HepG2 (cell line): ENCODE data around the gene LRP1-AS. TPM values are rescaled to one million over a fixed set of nuclear protein-coding genes. Genes with fewer than 3 reads are reported as not detected.

Experiments
- ATAC-seq: fragments of 200-7000 bp; cut with Tn5 transposase; 3 replicates; pipeline ENCODE4 v1.9.1; 2020; ENCODE audit warnings: mild to moderate bottlenecking, moderate library complexity
- BruUV-seq: library from RNA; stranded (reverse); fragments of 400-500 nt; replicated peaks from 2 replicates; lab custom pipeline; 2021; lab: Mats Ljungman, UMichigan
- CTCF ChIA-PET: fragments of 300-600 bp; formaldehyde crosslinking; extraction: SDS; loops from one replicate; lab custom pipeline; 2021; ENCODE audit warnings: low total read pairs, inconsistent platforms, low intra/inter-chr PET ratio; lab: Yijun Ruan, JAX
- POLR2A ChIA-PET: fragments of 350-600 bp; sonication (Branson Sonifier 250); formaldehyde crosslinking; loops from one replicate; lab custom pipeline; 2020; ENCODE audit warnings: antibody characterized with exemption, inconsistent platforms; lab: Yijun Ruan, JAX
- DNase-seq: peaks from one replicate; pipeline ENCODE4 v3.0.0-alpha.2; 2015; ENCODE audit warnings: low spot score
- FAIRE-seq: peaks from 3 replicates; lab custom pipeline; 2011; peaks lifted over from hg19 to GRCh38; lab: Jason Lieb, UNC
- H2AFZ ChIP-seq: one replicate; pipeline ENCODE4 v1.6.1; 2011; ENCODE audit warnings: low read length, inconsistent platforms
- H3K27ac ChIP-seq: fragments of 300-600 bp; 3 replicates; pipeline ENCODE4 v1.8.0; 2011; ENCODE audit warnings: mixed run types, mild to moderate bottlenecking, mixed read lengths, low read length, inconsistent platforms; ENCODE audit not compliant: insufficient read depth; ENCODE audit errors: extremely low read length
- H3K27me3 ChIP-seq, 2 experiments: fragments of 200-600 bp in 1 of 2; 2 replicates in 1 of 2; 3 replicates in 1 of 2; pipeline versions ENCODE4 v1.6.0 to v1.8.0; 2011; ENCODE audit warnings: low read length in 2 of 2, mild to moderate bottlenecking in 2 of 2, moderate library complexity in 2 of 2, inconsistent platforms in 1 of 2; ENCODE audit not compliant: insufficient read depth in 2 of 2, control insufficient read depth in 1 of 2
- H3K36me3 ChIP-seq, 2 experiments: fragments of 200-600 bp in 1 of 2; replicated peaks in 1 of 2; 2 replicates in 1 of 2; 3 replicates in 1 of 2; pipeline versions ENCODE4 v1.5.1 to v1.8.0; 2011; ENCODE audit warnings: low read length in 2 of 2, inconsistent platforms in 1 of 2; ENCODE audit not compliant: insufficient read depth in 2 of 2, control insufficient read depth in 1 of 2
- H3K4me1 ChIP-seq: 2 replicates; pipeline ENCODE4 v1.5.1; 2012; ENCODE audit warnings: low read length, inconsistent platforms; ENCODE audit not compliant: insufficient read depth
- H3K4me2 ChIP-seq: 2 replicates; pipeline ENCODE4 v1.6.0; 2011; ENCODE audit warnings: low read depth, low read length, inconsistent platforms
- H3K4me3 ChIP-seq, 3 experiments: fragments of 200-600 bp in 1 of 3; sonication (generic), shearing (Covaris generic) in 1 of 3; replicated peaks in 1 of 3; 2 replicates each; pipeline ENCODE4 v1.5.1; 2011 to 2016; ENCODE audit warnings: low read length in 3 of 3, inconsistent platforms in 2 of 3, low read depth in 2 of 3, mild to moderate bottlenecking in 2 of 3, control low read depth in 1 of 3, mixed read lengths in 1 of 3; ENCODE audit not compliant: insufficient read depth in 1 of 3
- H3K79me2 ChIP-seq: one replicate; pipeline ENCODE4 v1.6.1; 2011; ENCODE audit warnings: low read length, inconsistent platforms; ENCODE audit not compliant: insufficient read depth
- H3K9ac ChIP-seq: 2 replicates; pipeline ENCODE4 v1.6.0; 2011; ENCODE audit warnings: mild to moderate bottlenecking, low read depth, low read length, inconsistent platforms; ENCODE audit not compliant: insufficient read depth
- H3K9me3 ChIP-seq: 2 replicates; pipeline ENCODE4 v1.5.1; 2012; ENCODE audit warnings: mild to moderate bottlenecking, low read length
- H4K20me1 ChIP-seq: 2 replicates; pipeline ENCODE4 v1.6.0; 2011; ENCODE audit warnings: inconsistent platforms, mild to moderate bottlenecking, low read length, moderate library complexity; ENCODE audit not compliant: insufficient read depth
- CBX1 ChIP-seq: IDR thresholded peaks from one replicate; pipeline ENCODE4 v1.6.1; 2016; ENCODE audit warnings: antibody characterized with exemption, low read depth
- CEBPG ChIP-seq: IDR thresholded peaks from 2 replicates; pipeline ENCODE4 v1.6.1; 2016
- CHD4 ChIP-seq: fragments of 200-600 bp; sonication (generic); IDR thresholded peaks from 2 replicates; pipeline ENCODE4 v1.7.0; 2017; ENCODE audit warnings: mild to moderate bottlenecking, low read length, borderline replicate concordance
- DMAP1 ChIP-seq: IDR thresholded peaks from 2 replicates; pipeline ENCODE4 v1.6.1; 2016
- LCORL ChIP-seq, 2 experiments: fragments of 450-650 bp in 1 of 2; sonication (generic) in 1 of 2; formaldehyde crosslinking in 1 of 2; IDR thresholded peaks; 2 replicates each; pipeline versions ENCODE4 v1.5.0 to v1.6.1; 2017 to 2020; ENCODE audit warnings: antibody characterized with exemption in 1 of 2, missing genetic modification reagents in 1 of 2
- MYNN ChIP-seq: sonication (generic); formaldehyde crosslinking; IDR thresholded peaks from 2 replicates; pipeline ENCODE4 v1.4.0; 2020; ENCODE audit warnings: mild to moderate bottlenecking, low read depth, missing genetic modification reagents
- NFE2 ChIP-seq: sonication (generic); formaldehyde crosslinking; IDR thresholded peaks from 2 replicates; pipeline ENCODE4 v1.4.0; 2020; ENCODE audit warnings: missing genetic modification reagents
- POLR2AphosphoS5 ChIP-seq: IDR thresholded peaks from 2 replicates; pipeline ENCODE4 v1.6.1; 2012; ENCODE audit warnings: low read depth, low read length
- RFXANK ChIP-seq: IDR thresholded peaks from 2 replicates; pipeline ENCODE4 v1.6.1; 2016
- SIN3B ChIP-seq: fragments of 150-350 bp; IDR thresholded peaks from 2 replicates; pipeline ENCODE4 v1.6.1; 2014; ENCODE audit warnings: low read length
- SUZ12 ChIP-seq: fragments of 150-350 bp; IDR thresholded peaks from 2 replicates; pipeline ENCODE4 v1.6.1; 2014; ENCODE audit warnings: low read depth, low read length
- TBX3 ChIP-seq: fragments of 450-650 bp; IDR thresholded peaks from 2 replicates; pipeline ENCODE4 v1.6.1; 2017; ENCODE audit warnings: antibody characterized with exemption, mild to moderate bottlenecking, inconsistent platforms, borderline replicate concordance
- THYN1 ChIP-seq: sonication (generic); formaldehyde crosslinking; IDR thresholded peaks from 2 replicates; pipeline ENCODE4 v1.8.1; 2023; ENCODE audit warnings: low read depth, mild to moderate bottlenecking, moderate library complexity, missing genetic modification reagents, borderline replicate concordance
- ZNF101 ChIP-seq: sonication (generic); formaldehyde crosslinking; IDR thresholded peaks from 2 replicates; pipeline ENCODE4 v1.4.0; 2020; ENCODE audit warnings: mild to moderate bottlenecking, low read depth, missing genetic modification reagents, borderline replicate concordance
- ZNF160 ChIP-seq: sonication (generic); formaldehyde crosslinking; IDR thresholded peaks from 2 replicates; pipeline ENCODE4 v1.8.0; 2022; ENCODE audit warnings: mild to moderate bottlenecking, inconsistent platforms, missing genetic modification reagents
- ZSCAN5A ChIP-seq: sonication (generic); formaldehyde crosslinking; IDR thresholded peaks from 2 replicates; pipeline ENCODE4 v1.8.0; 2022; ENCODE audit warnings: mild to moderate bottlenecking, missing genetic modification reagents, borderline replicate concordance
- WGBS: methylation state at CpG from one replicate; pipeline ENCODE4 v1.1.6; 2017; ENCODE audit warnings: low lambda C conversion rate; 5-methylcytosine and 5-hydroxymethylcytosine counted together
- in situ Hi-C: cut with HindIII; loops from 2 replicates; pipeline ENCODE4 v1.10.0; 2017; ENCODE audit warnings: low pct_unique_long_range_greater_than_20kb; ENCODE audit not compliant: extremely low pct_ligation_motif_present
- intact Hi-C: fragments of 100-400 bp; cut with micrococcal nuclease; formaldehyde crosslinking; loops from one replicate; pipeline ENCODE4 v1.10.0; 2022; ENCODE audit not compliant: unreplicated experiment
- polyA plus RNA-seq, 8 experiments: library from polyadenylated mRNA; depleted of rRNA in 3 of 8; stranded (reverse) in 7 of 8; unstranded in 1 of 8; fragments of >200 nt; fragmentation: Illumina TruSeq in 4 of 8; extraction: Trizol in 4 of 8; gene quantifications; 2 replicates each; pipeline versions ENCODE4 v1.2.1 to v1.2.3, GENCODE V29; 2011 to 2016; ENCODE audit warnings: low read depth in 4 of 8, missing spikeins in 1 of 8, mixed read lengths in 1 of 8; ENCODE audit not compliant: insufficient read depth in 1 of 8
- total RNA-seq, 5 experiments: library from RNA; depleted of rRNA; stranded (reverse); fragments of >200 nt; fragmentation: Illumina TruSeq; extraction: Trizol; gene quantifications; 2 replicates each; pipeline ENCODE4 v1.2.3, GENCODE V29; 2016; ENCODE audit warnings: low read depth in 1 of 5
- TF ChIP-seq, protein P1 (sequence below): sonication (generic); formaldehyde crosslinking; IDR thresholded peaks from 2 replicates; pipeline ENCODE4 v1.8.1; 2023; ENCODE audit warnings: mild to moderate bottlenecking, inconsistent platforms, moderate library complexity, missing genetic modification reagents, borderline replicate concordance

LRP1-AS gene
- total and polyA plus RNA-seq, 2 of the 13 experiments (the other 11 are each of a cell fraction or from before 2014, with no cell fraction given): 0.20 TPM; not detected in 1

- intact Hi-C loops: no loop called here
- CTCF ChIA-PET: no interaction called here
- Histone ChIP-seq H3K27ac (no peak overlapping the region), H3K4me3 (no peak overlapping the region), H4K20me1 (no peaks in the 10 kb centered on the region), H3K36me3 (peaks cover 10 to 15% of the 10 kb centered on the region in 2 experiments; a peak in 4 of 5 replicates), H3K79me2 (no peaks in the 10 kb centered on the region), H3K9me3 (no peaks in the 10 kb centered on the region), H2AFZ (no peak overlapping the region), H3K4me2 (no peak overlapping the region), H3K27me3 (no peaks in the 10 kb centered on the region), H3K9ac (no peak overlapping the region), H3K4me1 (peaks cover 51% of the 10 kb centered on the region)
- in situ Hi-C loops: no loop called here
- no peak for DNase-seq
- no peak for TF ChIP-seq ZNF101
- no peak for TF ChIP-seq CEBPG (CRISPR knock-in tag)
- TF ChIP-seq DMAP1: no peak
- 96% methylated on average over 12 of the region's 12 CpGs for WGBS
- POLR2A ChIA-PET: interaction anchor here (1.6 to 13.5 kb wide), 3 partner anchors 11 to 21 kb away, joined by 6 to 309 read pairs (median 109); partner anchors contain the start of genes NAB2, NEMP1 and STAT6
- BruUV-seq: no TSS peak
- no peak for FAIRE-seq
- no peak for ATAC-seq
These were observed 47.7 kb downstream of the LRP1-AS start for GRCh38 chr12:57099766-57100165.

DNA sequence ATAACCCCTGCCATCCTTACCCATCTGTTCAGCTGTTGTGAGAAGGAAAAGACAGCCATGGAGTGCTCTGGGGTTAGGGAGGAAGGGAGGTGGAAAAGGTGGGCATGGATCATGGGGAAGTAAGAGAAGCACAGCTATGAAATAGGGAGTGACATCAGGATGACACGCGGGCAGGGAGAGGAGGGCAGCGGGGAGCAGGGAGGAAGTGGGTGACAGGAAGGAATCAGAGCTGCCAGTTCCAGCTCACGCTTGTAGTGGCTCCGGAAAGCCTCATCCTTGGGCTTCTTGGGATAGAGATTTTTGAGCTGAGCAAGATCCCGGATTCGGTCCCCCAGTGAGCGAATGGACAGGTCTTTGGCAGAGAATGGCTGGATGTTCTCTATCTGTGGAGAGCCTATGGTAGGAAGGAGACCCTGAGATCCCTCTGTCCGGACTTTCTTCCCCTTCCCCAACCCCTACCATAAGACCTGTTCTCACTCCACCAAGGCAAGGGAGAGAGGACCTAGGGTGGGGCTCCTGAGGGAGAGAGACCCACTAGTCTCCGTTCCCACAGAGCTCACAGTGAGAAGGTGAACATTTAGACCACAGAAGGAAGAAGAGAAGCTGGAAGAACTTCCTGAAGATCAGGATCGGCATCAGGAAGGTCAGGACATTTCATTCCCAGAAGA is 48.2 kb downstream of the LRP1-AS start:
- POLR2A ChIA-PET: interaction anchor here (1.6 to 13.5 kb wide), 3 partner anchors 10 to 20 kb away, joined by 6 to 309 read pairs (median 109); partner anchors contain the start of genes NAB2, NEMP1 and STAT6

More for the DNA sequence above, 48.2 kb downstream of the LRP1-AS start:
- ATAC-seq (no peak), DNase-seq (no peak), FAIRE-seq (no peak)
- WGBS: 85% methylated on average over 10 of the region's 11 CpGs
- in situ Hi-C loops: no loop called here
- TF ChIP-seq ZSCAN5A (CRISPR knock-in tag) (no peak), SIN3B (no peak), SUZ12 (no peak), RFXANK (CRISPR knock-in tag) (no peak), THYN1 (CRISPR knock-in tag) (no peak), POLR2AphosphoS5 (no peak), NFE2 (no peak), MYNN (CRISPR knock-in tag) (no peak), TBX3 (no peak), CBX1 (no peak), LCORL (IDR thresholded peaks at IDR 0.05) (no peak), LCORL (CRISPR knock-in tag; IDR thresholded peaks at IDR 0.05) (no peak), CHD4 (no peak), ZNF160 (no peak), DMAP1 (no peak)
- TF ChIP-seq, protein P1, sequence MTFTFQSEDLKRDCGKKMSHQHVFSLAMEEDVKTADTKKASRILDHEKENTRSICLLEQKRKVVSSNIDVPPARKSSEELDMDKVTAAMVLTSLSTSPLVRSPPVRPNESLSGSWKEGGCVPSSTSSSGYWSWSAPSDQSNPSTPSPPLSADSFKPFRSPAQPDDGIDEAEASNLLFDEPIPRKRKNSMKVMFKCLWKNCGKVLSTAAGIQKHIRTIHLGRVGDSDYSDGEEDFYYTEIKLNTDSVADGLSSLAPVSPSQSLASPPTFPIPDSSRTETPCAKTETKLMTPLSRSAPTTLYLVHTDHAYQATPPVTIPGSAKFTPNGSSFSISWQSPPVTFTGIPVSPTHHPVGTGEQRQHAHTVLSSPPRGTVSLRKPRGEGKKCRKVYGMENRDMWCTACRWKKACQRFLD: no peak
- H3K4me2 ChIP-seq: no peak overlapping the region
- no peaks in the 10 kb centered on the region for H3K79me2 ChIP-seq
- BruUV-seq: no TSS peak
- intact Hi-C loops: no loop called here
- H3K4me3 ChIP-seq: no peak overlapping the region
- CTCF ChIA-PET: no interaction called here
- no peak overlapping the region for H3K27ac ChIP-seq
- H3K27me3 ChIP-seq: no peaks in the 10 kb centered on the region
- peaks cover 8 to 9% of the 10 kb centered on the region in 2 experiments; a peak in 4 of 5 replicates for H3K36me3 ChIP-seq
- no peak overlapping the region for H2AFZ ChIP-seq
- H4K20me1 ChIP-seq: no peaks in the 10 kb centered on the region
- H3K9me3 ChIP-seq: no peaks in the 10 kb centered on the region
- no peak overlapping the region for H3K9ac ChIP-seq
- H3K4me1 ChIP-seq: peaks cover 51% of the 10 kb centered on the region
